Epithelial cell of esophagus (primary cell): ENCODE measurements around the gene SMIM10L1.

Source experiments
- DNase-seq: peaks from one replicate; pipeline ENCODE4 v3.0.0; 2010; ENCODE audit warnings: low read depth
- H3K4me3 ChIP-seq: 2 replicates; pipeline ENCODE4 v1.5.1; 2011; ENCODE audit warnings: mild to moderate bottlenecking, low read length, control low read depth
- TF ChIP-seq, protein P1 (sequence below): IDR thresholded peaks from 2 replicates; pipeline ENCODE4 v1.5.1; 2011; ENCODE audit warnings: low read depth, mild to moderate bottlenecking, low read length, control low read depth, inconsistent platforms; ENCODE audit not compliant: insufficient read depth; ENCODE audit errors: missing control alignments

The SMIM10L1 gene

DNA sequence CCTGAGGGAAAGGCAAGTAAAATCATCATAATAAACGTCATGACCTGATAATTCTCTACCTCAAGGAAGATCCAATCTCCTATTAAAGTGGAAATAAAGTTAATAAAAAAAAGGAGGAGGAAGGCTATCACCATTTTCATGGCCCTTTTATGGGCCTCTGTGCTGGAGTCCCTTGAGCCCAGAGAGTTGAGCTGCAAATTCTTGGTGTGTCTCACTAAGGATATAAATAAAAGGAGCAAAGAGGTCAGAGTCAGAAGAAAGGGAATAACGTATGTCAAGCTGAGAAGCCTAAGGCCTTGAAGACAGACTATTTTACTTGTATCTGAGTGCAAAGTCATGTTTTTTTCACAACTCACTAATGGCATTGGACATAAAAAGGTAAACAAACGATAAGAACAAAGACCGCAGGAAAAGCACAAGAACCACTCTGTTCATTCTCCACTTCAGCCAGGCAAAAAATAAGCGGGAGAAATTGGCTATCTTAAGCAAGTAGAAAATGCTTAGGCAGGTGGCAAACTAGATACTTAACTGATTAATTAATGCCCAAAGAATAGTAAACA is 12.0 kb upstream of the SMIM10L1 start:
- no peak for DNase-seq
- TF ChIP-seq, protein P1, sequence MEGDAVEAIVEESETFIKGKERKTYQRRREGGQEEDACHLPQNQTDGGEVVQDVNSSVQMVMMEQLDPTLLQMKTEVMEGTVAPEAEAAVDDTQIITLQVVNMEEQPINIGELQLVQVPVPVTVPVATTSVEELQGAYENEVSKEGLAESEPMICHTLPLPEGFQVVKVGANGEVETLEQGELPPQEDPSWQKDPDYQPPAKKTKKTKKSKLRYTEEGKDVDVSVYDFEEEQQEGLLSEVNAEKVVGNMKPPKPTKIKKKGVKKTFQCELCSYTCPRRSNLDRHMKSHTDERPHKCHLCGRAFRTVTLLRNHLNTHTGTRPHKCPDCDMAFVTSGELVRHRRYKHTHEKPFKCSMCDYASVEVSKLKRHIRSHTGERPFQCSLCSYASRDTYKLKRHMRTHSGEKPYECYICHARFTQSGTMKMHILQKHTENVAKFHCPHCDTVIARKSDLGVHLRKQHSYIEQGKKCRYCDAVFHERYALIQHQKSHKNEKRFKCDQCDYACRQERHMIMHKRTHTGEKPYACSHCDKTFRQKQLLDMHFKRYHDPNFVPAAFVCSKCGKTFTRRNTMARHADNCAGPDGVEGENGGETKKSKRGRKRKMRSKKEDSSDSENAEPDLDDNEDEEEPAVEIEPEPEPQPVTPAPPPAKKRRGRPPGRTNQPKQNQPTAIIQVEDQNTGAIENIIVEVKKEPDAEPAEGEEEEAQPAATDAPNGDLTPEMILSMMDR: no peak
- no peak overlapping the region for H3K4me3 ChIP-seq

DNA sequence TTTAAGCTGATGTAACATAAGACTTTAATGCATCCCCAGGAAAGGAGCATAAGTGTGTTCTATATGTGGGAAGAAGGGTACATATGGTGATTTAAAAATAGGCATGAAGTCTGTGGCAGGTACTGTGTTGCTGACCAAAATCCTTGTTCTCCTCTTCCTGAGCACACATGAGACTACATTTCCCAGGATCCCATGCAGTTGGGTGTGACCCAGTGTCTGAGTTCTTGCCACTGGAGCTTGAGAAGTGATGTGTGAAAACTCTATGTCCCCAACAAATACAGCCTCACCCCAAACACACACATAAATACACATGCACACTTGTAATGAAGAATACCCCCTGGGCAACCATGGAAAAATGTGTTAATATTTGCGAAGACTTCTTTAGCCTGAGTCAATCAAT is 8.5 kb upstream of the SMIM10L1 start:
- no peak overlapping the region for H3K4me3 ChIP-seq
- peak; percentile 11 for DNase-seq
- TF ChIP-seq, protein P1: no peak

DNA sequence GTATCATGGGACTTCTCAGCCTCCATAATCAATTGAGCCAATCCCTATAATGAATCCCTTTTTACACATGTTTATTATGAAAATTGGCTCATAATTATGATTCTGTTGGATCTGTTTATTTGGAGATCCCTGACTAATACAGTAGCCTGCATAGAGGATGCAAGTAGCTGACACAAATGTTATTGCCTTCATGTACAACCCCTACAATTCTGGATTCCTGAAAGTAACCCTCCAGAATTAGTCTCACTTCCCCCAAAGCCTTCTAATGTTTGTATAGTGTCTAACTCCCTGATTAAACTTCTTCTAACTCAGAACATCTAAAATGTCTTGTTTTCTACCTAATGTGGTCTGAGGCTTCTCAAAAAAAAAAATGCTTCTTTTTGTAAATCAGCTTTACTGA is 6.6 kb upstream of the SMIM10L1 start:
- TF ChIP-seq, protein P1: no peak
- no peak for DNase-seq
- H3K4me3 ChIP-seq: no peak overlapping the region

DNA sequence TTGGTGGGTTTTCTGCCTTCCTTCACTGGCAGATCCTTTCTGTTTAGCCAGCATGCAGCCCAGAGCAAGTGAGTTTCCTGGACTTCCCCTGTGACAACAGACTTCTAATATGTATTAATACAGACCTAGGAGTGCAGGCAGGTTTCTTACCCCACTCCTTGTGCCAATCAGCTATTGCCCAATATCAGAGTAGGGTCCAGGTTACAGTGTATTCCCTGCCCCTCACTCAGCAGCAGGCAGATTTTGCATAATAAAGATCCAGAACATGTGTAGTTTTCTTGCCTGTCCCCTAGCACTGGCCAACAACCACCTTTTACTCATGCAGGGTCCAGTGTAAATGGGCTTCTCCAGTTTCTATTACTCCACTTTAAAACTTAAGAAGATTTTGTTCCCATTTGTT is 4.7 kb upstream of the SMIM10L1 start:
- TF ChIP-seq, protein P1: no peak
- H3K4me3 ChIP-seq: no peak overlapping the region
- DNase-seq: no peak

DNA sequence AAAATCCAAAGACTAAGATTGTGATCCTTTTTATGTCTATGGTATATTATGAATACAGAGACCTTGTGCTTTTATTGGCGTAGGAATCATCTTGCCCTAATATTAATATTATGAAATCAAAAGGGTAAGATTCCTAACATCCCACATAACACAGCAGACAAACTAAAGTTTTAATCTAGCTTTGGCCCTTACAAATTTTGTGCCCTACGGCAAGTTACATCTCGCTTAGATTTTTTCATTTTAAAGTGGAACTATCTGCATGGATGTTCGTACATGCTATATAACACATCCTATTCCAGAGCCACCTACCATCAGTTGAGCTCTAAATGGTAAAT is 217 bp upstream of the SMIM10L1 start:
- TF ChIP-seq, protein P1: no peak
- DNase-seq: no peak
- H3K4me3 ChIP-seq: peak overlapping the region; percentile 81

DNA sequence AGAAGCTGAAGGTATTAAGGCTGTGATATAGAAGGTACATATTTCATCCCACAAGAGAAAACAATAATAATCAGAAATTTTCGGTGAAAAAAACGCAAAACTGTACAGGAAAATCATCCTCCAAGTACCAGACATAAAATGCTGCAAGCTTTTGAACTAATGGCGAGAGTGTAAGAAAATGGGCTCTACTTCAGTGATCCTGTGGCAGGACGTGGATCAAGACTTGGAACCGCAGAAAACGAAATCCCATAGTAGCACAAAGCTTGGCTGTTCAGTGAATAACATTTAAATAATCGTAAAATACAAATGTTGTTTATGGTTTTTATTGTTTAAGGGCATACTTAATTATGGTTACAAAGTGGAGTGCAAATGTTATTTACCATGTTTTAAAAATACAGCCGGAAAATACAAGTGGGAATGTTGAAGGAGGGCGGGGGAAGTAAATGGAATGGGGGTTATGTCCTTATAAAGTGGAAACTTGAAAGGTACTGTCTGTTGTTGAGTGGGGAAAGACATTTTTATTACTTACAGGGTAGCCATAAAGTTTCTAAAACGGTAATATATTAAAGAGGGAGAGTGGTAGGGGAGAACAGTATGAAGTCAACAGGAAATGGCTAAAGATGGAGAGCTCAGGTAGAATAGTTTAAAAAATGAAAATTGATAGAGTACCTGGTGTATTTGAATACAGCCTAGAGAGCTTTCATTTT is 1.1 kb downstream of the SMIM10L1 start:
- TF ChIP-seq, protein P1: no peak
- peak overlapping the region; percentile 81 for H3K4me3 ChIP-seq
- DNase-seq: peak; percentile 27

DNA sequence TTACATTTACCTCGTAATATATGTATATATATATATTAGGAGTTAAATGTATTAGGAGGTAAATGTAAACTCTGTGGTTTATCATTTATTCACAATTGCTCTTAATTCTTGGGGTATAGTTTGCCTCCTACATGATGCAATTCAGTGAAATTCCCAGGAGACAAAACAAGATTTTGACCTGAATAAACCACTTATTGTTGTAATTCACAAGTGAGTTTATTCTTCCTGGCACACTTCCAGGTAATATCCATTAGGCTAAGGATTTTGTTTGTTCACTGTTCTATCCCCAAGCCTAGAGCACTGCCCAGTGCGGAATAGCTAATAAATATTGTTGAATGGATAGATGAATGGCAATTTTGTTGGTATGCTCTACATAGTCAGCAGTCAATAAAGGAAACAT is 3.0 kb downstream of the SMIM10L1 start:
- DNase-seq: no peak
- TF ChIP-seq, protein P1: no peak
- H3K4me3 ChIP-seq: no peak overlapping the region
